Lower leg skin (tissue), 4 donors: ENCODE measurements around the gene TTC1. TPM values are rescaled to one million over a fixed set of nuclear protein-coding genes. Genes with fewer than 3 reads are reported as not detected.

Source experiments
- DNase-seq, 2 donors: peaks; one replicate each; pipeline ENCODE4 v3.0.0-alpha.2; 2019; ENCODE audit warnings: low spot score in 2 of 2
- H3K4me3 ChIP-seq: fragments of 200-600 bp; sonication (generic); 2 replicates; pipeline ENCODE4 v1.5.1; 2017; ENCODE audit warnings: mild to moderate bottlenecking, low read depth; ENCODE audit not compliant: poor library complexity, severe bottlenecking
- CTCF ChIP-seq, 3 donors: fragments of 450-650 bp; IDR thresholded peaks; one replicate each; pipeline ENCODE4 v1.5.1; 2016; ENCODE audit warnings: antibody characterized with exemption in 3 of 3, mild to moderate bottlenecking in 3 of 3, moderate library complexity in 2 of 3
- POLR2A ChIP-seq, 2 donors: fragments of 450-650 bp; IDR thresholded peaks; one replicate each; pipeline ENCODE4 v1.6.1; 2016 to 2017; ENCODE audit warnings: antibody characterized with exemption in 2 of 2, mild to moderate bottlenecking in 1 of 2, moderate library complexity in 1 of 2
- WGBS, 2 donors: methylation state at CpG; one replicate each; pipeline ENCODE4 v1.1.5; 2018; 5-methylcytosine and 5-hydroxymethylcytosine counted together
- intact Hi-C: fragments of 100-400 bp; cut with DNase I; formaldehyde crosslinking; loops from one replicate; pipeline ENCODE4 v1.15.0; 2023; ENCODE audit warnings: low total_unique reads
- total RNA-seq, 4 donors: library from RNA; depleted of rRNA; stranded (reverse); fragments of >200 nt; gene quantifications; one replicate each; pipeline ENCODE4 v1.1.0, GENCODE V29; 2016

The TTC1 gene
- total RNA-seq, 4 donors from 2014 or later = 28.5 to 39.3 (median 36.2) TPM

- WGBS, 2 donors = 9 to 11% methylated on average over 3 of the region's 3 CpGs
- peak in 1 of 2 donors; percentile 71 for DNase-seq
- H3K4me3 ChIP-seq = no peak overlapping the region
- intact Hi-C loops = loop anchor here (2.0 kb wide), 1 partner anchor 323 kb away; no protein-coding TSS in a partner anchor
- peak in 1 of 3 donors; percentile 67 for TF ChIP-seq CTCF (IDR thresholded peaks at IDR 0.05)
- TF ChIP-seq POLR2A (IDR thresholded peaks at IDR 0.05) = no peak
Measured at GRCh38 chr5:160021831-160022446, 13.0 kb downstream of the TTC1 start.

- H3K4me3 ChIP-seq = no peak overlapping the region
- no peak for TF ChIP-seq CTCF (IDR thresholded peaks at IDR 0.05)
- TF ChIP-seq POLR2A (IDR thresholded peaks at IDR 0.05) = no peak
- 86 to 88% methylated on average over 11 of the region's 11 CpGs for WGBS, 2 donors
- no peak for DNase-seq
- intact Hi-C loops = no loop called here
Measured at GRCh38 chr5:160023007-160023907, 14.3 kb downstream of the TTC1 start.

GRCh38 chr5:160023908-160024630 is 15.1 kb downstream of the TTC1 start:
- TF ChIP-seq POLR2A (IDR thresholded peaks at IDR 0.05) (no peak), CTCF (IDR thresholded peaks at IDR 0.05) (no peak)
- no peak for DNase-seq
- 30 to 37% methylated on average over 1 of the region's 1 CpG for WGBS, 2 donors
- intact Hi-C loops = no loop called here
- no peak overlapping the region for H3K4me3 ChIP-seq

- 92 to 95% methylated on average over 1 of the region's 1 CpG for WGBS, 2 donors
- TF ChIP-seq POLR2A (IDR thresholded peaks at IDR 0.05) = no peak
- no peak for TF ChIP-seq CTCF (IDR thresholded peaks at IDR 0.05)
- intact Hi-C loops = no loop called here
- no peak overlapping the region for H3K4me3 ChIP-seq
- DNase-seq = no peak
Measured at GRCh38 chr5:160029004-160029403, 20.1 kb downstream of the TTC1 start.

GRCh38 chr5:160029540-160030139 is 20.7 kb downstream of the TTC1 start:
- intact Hi-C loops = loop anchor here (5.0 kb wide), 1 partner anchor 368 kb away; no protein-coding TSS in a partner anchor

More at GRCh38 chr5:160029540-160030139, 20.7 kb downstream of the TTC1 start:
- DNase-seq = no peak
- H3K4me3 ChIP-seq = no peak overlapping the region
- TF ChIP-seq CTCF (IDR thresholded peaks at IDR 0.05) (no peak), POLR2A (IDR thresholded peaks at IDR 0.05) (no peak)
- WGBS, 2 donors = 71 to 75% methylated on average over 3 of the region's 3 CpGs
